ENCODE measurements around the gene CYP19A1.

CYP19A1 gene

DNA sequence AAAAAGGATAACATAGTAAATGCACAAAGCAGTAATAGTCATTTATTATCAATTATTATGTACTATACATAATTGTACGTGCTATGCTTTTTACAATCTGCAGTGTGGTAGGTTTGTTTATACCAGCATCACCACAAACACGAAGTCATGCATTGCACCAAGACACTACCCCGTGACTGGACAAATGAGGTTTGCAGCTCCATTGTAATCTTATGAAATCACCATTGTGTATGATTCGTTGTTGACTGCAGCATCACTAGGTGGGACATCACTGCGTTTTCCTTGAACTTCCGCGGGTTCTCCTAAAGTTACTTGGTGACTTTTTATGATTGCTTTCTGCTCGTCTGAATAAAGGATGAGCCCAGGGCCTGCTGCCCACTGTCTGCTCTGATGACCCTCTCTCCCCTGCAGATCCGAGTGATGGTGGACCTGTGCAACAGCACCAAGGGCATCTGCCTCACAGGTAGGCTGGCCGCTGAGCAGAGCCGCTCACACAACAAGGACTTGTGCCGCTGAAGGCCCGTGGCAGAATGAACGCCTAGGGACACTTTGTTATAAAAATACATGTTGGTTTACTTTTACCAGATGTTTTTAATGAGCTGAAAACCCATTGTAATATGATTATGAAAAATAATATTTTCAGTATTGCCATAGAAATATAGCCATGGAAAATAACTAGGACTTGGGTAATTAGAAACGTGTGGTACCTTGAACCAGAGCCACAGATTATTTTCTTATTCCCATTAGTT, 38.8 kb upstream of the CYP19A1 start (continued):
- TF ChIP-seq GLIS1 (tag by site-specific recombination; IDR thresholded peaks at IDR 0.05), result no peak
- no peak for TF ChIP-seq ZNF138 (tag by site-specific recombination; IDR thresholded peaks at IDR 0.05; ENCODE audit: borderline replicate concordance)
- no peak for TF ChIP-seq KLF1 (tag by site-specific recombination; IDR thresholded peaks at IDR 0.05)
- TF ChIP-seq ZNF274 (IDR thresholded peaks at IDR 0.05; ENCODE audit: low read length), result no peak
- TF ChIP-seq ZNF274 (tag by site-specific recombination; IDR thresholded peaks at IDR 0.05; ENCODE audit: borderline replicate concordance), result no peak
- no peak for TF ChIP-seq ZNF354C (tag by site-specific recombination; IDR thresholded peaks at IDR 0.05; ENCODE audit: borderline replicate concordance, low read depth)

DNA sequence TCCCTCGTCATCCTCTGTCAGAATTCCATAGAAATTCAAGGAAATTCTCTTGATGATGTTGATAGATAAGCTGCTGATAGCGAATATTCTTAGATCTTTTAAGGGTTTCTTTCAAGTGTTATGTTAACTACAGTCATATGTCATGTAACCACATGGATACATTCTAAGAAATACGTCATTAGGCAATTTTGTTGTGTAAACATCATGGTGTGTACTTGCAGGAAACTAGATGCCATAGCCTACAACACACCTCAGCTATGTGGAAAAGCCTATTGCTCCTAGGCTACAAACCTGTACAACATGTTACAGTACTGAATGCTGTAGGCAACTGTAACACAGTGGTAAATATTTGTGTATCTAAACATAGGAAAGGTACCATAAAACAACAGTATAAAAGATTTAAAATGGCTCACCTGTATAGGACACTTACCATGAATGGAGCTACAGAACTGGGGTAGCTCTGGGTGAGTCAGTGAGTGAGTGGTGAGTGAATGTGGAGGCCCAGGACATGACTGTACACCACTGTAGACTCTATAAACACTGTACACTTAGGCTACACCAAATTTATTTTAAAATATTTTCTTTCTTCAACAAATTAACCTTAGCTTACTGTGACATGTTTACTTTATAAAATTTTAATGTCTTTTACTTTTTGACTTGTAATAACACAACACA, 37.7 kb upstream of the CYP19A1 start:
- no peaks in the 10 kb centered on the region for H3K36me3 ChIP-seq (ENCODE audit: control insufficient read depth in 2 of 2, insufficient read depth in 1 of 2, low read length in 2 of 2)
- TF ChIP-seq SETDB1 (IDR thresholded peaks at IDR 0.05; ENCODE audit: insufficient read length, low read length) (no peak), ZNF514 (tag by site-specific recombination; IDR thresholded peaks at IDR 0.05) (no peak), ZNF544 (tag by site-specific recombination; IDR thresholded peaks at IDR 0.05) (no peak), ZBTB20 (tag by site-specific recombination; IDR thresholded peaks at IDR 0.05) (no peak), ZNF214 (tag by site-specific recombination; IDR thresholded peaks at IDR 0.05; ENCODE audit: borderline replicate concordance) (no peak), GLIS2 (tag by site-specific recombination; IDR thresholded peaks at IDR 0.05) (no peak), OVOL3 (tag by site-specific recombination; IDR thresholded peaks at IDR 0.05) (no peak), ZNF10 (tag by site-specific recombination; IDR thresholded peaks at IDR 0.05) (no peak), ZNF19 (tag by site-specific recombination; IDR thresholded peaks at IDR 0.05; ENCODE audit: low read depth) (no peak), ZNF530 (tag by site-specific recombination; IDR thresholded peaks at IDR 0.05; ENCODE audit: low read depth) (no peak), ZNF768 (tag by site-specific recombination; IDR thresholded peaks at IDR 0.05) (no peak), ZNF830 (tag by site-specific recombination; IDR thresholded peaks at IDR 0.05; ENCODE audit: low read depth) (no peak), YY2 (tag by site-specific recombination; IDR thresholded peaks at IDR 0.05) (no peak), ZNF169 (tag by site-specific recombination; IDR thresholded peaks at IDR 0.05) (no peak)
- TF ChIP-seq, protein P1, sequence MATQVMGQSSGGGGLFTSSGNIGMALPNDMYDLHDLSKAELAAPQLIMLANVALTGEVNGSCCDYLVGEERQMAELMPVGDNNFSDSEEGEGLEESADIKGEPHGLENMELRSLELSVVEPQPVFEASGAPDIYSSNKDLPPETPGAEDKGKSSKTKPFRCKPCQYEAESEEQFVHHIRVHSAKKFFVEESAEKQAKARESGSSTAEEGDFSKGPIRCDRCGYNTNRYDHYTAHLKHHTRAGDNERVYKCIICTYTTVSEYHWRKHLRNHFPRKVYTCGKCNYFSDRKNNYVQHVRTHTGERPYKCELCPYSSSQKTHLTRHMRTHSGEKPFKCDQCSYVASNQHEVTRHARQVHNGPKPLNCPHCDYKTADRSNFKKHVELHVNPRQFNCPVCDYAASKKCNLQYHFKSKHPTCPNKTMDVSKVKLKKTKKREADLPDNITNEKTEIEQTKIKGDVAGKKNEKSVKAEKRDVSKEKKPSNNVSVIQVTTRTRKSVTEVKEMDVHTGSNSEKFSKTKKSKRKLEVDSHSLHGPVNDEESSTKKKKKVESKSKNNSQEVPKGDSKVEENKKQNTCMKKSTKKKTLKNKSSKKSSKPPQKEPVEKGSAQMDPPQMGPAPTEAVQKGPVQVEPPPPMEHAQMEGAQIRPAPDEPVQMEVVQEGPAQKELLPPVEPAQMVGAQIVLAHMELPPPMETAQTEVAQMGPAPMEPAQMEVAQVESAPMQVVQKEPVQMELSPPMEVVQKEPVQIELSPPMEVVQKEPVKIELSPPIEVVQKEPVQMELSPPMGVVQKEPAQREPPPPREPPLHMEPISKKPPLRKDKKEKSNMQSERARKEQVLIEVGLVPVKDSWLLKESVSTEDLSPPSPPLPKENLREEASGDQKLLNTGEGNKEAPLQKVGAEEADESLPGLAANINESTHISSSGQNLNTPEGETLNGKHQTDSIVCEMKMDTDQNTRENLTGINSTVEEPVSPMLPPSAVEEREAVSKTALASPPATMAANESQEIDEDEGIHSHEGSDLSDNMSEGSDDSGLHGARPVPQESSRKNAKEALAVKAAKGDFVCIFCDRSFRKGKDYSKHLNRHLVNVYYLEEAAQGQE (tag by site-specific recombination; IDR thresholded peaks at IDR 0.05), result no peak
- TF ChIP-seq, protein P2, sequence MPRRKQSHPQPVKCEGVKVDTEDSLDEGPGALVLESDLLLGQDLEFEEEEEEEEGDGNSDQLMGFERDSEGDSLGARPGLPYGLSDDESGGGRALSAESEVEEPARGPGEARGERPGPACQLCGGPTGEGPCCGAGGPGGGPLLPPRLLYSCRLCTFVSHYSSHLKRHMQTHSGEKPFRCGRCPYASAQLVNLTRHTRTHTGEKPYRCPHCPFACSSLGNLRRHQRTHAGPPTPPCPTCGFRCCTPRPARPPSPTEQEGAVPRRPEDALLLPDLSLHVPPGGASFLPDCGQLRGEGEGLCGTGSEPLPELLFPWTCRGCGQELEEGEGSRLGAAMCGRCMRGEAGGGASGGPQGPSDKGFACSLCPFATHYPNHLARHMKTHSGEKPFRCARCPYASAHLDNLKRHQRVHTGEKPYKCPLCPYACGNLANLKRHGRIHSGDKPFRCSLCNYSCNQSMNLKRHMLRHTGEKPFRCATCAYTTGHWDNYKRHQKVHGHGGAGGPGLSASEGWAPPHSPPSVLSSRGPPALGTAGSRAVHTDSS (tag by site-specific recombination; IDR thresholded peaks at IDR 0.05), result no peak
- TF ChIP-seq, protein P3, sequence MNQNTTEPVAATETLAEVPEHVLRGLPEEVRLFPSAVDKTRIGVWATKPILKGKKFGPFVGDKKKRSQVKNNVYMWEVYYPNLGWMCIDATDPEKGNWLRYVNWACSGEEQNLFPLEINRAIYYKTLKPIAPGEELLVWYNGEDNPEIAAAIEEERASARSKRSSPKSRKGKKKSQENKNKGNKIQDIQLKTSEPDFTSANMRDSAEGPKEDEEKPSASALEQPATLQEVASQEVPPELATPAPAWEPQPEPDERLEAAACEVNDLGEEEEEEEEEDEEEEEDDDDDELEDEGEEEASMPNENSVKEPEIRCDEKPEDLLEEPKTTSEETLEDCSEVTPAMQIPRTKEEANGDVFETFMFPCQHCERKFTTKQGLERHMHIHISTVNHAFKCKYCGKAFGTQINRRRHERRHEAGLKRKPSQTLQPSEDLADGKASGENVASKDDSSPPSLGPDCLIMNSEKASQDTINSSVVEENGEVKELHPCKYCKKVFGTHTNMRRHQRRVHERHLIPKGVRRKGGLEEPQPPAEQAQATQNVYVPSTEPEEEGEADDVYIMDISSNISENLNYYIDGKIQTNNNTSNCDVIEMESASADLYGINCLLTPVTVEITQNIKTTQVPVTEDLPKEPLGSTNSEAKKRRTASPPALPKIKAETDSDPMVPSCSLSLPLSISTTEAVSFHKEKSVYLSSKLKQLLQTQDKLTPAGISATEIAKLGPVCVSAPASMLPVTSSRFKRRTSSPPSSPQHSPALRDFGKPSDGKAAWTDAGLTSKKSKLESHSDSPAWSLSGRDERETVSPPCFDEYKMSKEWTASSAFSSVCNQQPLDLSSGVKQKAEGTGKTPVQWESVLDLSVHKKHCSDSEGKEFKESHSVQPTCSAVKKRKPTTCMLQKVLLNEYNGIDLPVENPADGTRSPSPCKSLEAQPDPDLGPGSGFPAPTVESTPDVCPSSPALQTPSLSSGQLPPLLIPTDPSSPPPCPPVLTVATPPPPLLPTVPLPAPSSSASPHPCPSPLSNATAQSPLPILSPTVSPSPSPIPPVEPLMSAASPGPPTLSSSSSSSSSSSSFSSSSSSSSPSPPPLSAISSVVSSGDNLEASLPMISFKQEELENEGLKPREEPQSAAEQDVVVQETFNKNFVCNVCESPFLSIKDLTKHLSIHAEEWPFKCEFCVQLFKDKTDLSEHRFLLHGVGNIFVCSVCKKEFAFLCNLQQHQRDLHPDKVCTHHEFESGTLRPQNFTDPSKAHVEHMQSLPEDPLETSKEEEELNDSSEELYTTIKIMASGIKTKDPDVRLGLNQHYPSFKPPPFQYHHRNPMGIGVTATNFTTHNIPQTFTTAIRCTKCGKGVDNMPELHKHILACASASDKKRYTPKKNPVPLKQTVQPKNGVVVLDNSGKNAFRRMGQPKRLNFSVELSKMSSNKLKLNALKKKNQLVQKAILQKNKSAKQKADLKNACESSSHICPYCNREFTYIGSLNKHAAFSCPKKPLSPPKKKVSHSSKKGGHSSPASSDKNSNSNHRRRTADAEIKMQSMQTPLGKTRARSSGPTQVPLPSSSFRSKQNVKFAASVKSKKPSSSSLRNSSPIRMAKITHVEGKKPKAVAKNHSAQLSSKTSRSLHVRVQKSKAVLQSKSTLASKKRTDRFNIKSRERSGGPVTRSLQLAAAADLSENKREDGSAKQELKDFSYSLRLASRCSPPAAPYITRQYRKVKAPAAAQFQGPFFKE (tag by site-specific recombination; IDR thresholded peaks at IDR 0.05; ENCODE audit: borderline replicate concordance), result no peak
- TF ChIP-seq, protein P4, sequence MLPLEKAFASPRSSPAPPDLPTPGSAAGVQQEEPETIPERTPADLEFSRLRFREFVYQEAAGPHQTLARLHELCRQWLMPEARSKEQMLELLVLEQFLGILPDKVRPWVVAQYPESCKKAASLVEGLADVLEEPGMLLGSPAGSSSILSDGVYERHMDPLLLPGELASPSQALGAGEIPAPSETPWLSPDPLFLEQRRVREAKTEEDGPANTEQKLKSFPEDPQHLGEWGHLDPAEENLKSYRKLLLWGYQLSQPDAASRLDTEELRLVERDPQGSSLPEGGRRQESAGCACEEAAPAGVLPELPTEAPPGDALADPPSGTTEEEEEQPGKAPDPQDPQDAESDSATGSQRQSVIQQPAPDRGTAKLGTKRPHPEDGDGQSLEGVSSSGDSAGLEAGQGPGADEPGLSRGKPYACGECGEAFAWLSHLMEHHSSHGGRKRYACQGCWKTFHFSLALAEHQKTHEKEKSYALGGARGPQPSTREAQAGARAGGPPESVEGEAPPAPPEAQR (tag by site-specific recombination; IDR thresholded peaks at IDR 0.05), result no peak
- ChIA-PET CTCF (interaction anchor here (0.6 to 2.0 kb wide), 4 partner anchors 27 to 212 kb away, joined by 3 to 6 read pairs (median 4); no protein-coding TSS in a partner anchor), POLR2A (no interaction called here)
- H3K4me3 ChIP-seq (ENCODE audit: low read depth, low read length), result no peak overlapping the region
- no peaks in the 10 kb centered on the region for H3K9me3 ChIP-seq (ENCODE audit: control insufficient read depth, insufficient read depth, low read depth, low read length)
- no peaks in the 10 kb centered on the region for H3K4me1 ChIP-seq (ENCODE audit: control insufficient read depth, insufficient read depth, low read length)
- H3K27ac ChIP-seq (ENCODE audit: extremely low read depth, low read depth, low read length), result no peak overlapping the region
